ENCODE data around the gene SLC12A5.

The SLC12A5 gene

DNA sequence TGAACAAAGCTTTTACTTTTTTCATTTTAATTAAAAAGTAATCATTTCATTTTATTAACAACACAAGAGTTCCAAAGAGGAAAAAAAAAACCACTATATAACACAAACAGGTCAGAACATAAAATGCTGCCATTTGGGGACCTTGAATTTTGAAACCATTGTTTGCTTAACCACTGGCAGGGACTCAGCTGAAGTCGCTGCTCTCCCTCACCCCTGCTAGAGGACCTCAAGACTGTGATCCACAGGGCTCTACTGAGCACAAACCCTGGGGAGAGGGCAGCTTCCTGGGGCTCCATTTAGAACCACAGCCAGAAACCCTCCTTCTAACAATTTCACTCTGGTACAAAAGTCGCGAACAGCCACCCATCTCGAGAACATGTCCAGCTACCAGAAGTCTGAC, 32.0 kb downstream of the SLC12A5 start:
- TF ChIP-seq CTCF (IDR thresholded peaks at IDR 0.05; ENCODE audit: extremely low read depth, missing control alignments) = no peak
- DNase-seq (ENCODE audit: low spot score) = no peak

- no peak for DNase-seq (ENCODE audit: low spot score)
- no peak for TF ChIP-seq CTCF (IDR thresholded peaks at IDR 0.05; ENCODE audit: extremely low read depth, missing control alignments)
Observed at GRCh38 chr20:46062151-46062550, 33.1 kb downstream of the SLC12A5 start.

- TF ChIP-seq CTCF (IDR thresholded peaks at IDR 0.05; ENCODE audit: extremely low read depth, missing control alignments) = no peak
- DNase-seq (ENCODE audit: low spot score) = no peak
Observed at GRCh38 chr20:46062621-46063020, 33.6 kb downstream of the SLC12A5 start.

GRCh38 chr20:46063151-46063550, 34.1 kb downstream of the SLC12A5 start:
- no peak for DNase-seq (ENCODE audit: low spot score)
- TF ChIP-seq CTCF (IDR thresholded peaks at IDR 0.05; ENCODE audit: extremely low read depth, missing control alignments) = no peak

DNA sequence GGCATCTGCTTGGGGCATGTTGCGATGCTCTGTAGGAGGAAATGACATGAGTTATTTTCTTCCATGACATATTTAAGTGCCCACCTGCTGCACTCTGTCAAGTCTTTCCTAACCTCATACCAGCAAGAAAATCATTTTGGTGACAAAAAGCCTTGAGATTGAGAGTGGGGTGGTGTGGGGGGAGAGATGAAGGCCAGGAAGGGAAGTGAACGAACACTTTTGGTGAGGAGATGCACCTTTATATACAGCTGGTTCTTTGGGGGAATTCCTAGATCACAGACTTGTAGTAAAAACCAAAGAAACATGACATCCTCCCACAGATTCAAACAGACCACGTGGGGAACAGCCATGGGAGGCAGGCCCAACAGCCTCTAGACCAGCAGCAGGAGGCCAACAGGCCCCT, 34.6 kb downstream of the SLC12A5 start:
- peak; percentile 74 for DNase-seq (ENCODE audit: low spot score)

DNA sequence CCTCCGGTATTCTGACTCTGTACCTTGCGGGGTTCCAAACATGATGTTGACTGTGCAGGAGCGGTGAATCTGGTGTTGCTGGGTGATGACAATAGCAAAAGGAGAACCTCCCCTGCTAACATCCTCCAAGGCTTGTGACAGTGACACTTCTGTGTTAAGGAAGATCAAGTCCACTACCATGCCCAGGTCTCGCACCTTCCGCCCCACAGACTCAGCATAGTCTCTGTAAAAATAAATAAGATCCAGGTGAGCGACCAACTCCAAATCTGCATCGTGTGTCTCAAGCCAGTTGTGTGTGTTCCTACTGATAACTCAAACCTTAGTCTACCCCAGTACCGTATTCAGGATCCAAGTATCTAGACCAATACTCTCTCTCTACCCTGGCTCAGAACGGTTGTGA, 36.0 kb downstream of the SLC12A5 start:
- DNase-seq (ENCODE audit: low spot score) = no peak
- TF ChIP-seq CTCF (IDR thresholded peaks at IDR 0.05; ENCODE audit: extremely low read depth, missing control alignments) = no peak

More for the DNA sequence above, 34.6 kb downstream of the SLC12A5 start:
- no peak for TF ChIP-seq CTCF (IDR thresholded peaks at IDR 0.05; ENCODE audit: extremely low read depth, missing control alignments)

DNA sequence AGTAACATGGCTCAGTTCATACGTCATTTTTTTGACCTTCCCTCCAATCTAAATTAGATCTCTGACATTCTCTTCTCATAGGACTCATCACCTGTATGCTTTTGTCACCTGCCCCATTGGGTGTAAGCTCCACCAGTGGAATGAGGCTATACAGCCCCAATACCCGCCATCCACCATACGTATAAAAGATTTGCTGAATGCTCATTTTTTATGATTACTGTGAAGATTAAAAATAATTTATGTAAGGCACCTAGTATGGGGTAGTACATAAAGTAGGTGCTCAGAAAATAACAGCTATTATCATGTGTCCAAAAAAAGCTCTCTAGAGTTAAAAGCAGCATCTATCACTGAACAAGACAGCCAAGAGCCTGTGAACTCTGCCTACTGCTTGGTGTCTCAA, 36.7 kb downstream of the SLC12A5 start:
- DNase-seq (ENCODE audit: low spot score) = no peak
- no peak for TF ChIP-seq CTCF (IDR thresholded peaks at IDR 0.05; ENCODE audit: extremely low read depth, missing control alignments)

Measured in GM20000 (cell line).